ENCODE measurements around the gene SNN. TPM values are rescaled to one million over a fixed set of nuclear protein-coding genes. Genes with fewer than 3 reads are reported as not detected.
A peak's percentile ranks its signal among the peaks of the same experiment; 100 is the strongest.

The SNN gene
- total and polyA plus RNA-seq, 2 of the 8 experiments (the other 6 are each of a cell fraction or from before 2014, with no cell fraction given), result 37.4 to 66.9 TPM

GRCh38 chr16:11658896-11659708 lies 9.2 kb upstream of the SNN start:
- FAIRE-seq (no peak), DNase-seq (ENCODE audit: low read depth in 1 of 2, low spot score in 2 of 2) (peak in 1 of 2 experiments; percentile 54)
- Histone ChIP-seq H3K56ac (replicated peaks; ENCODE audit: insufficient read length, low read depth, low read length) (no peak overlapping the region), H2BK5ac (ENCODE audit: low read depth, low read length) (peak overlapping the region; percentile 71; the same call in 1 of the 2 replicates), H3K79me2 (ENCODE audit: control insufficient read depth in 1 of 2, insufficient read depth in 2 of 2, low read length in 2 of 2) (no peaks in the 10 kb centered on the region), H3K14ac (ENCODE audit: insufficient read length) (no peak overlapping the region), H4K8ac (ENCODE audit: extremely low read depth, insufficient read depth, low read length) (peak overlapping the region; percentile 7; the same call in 1 of the 2 replicates), H3K23ac (ENCODE audit: insufficient read length) (no peak overlapping the region), H2AK5ac (ENCODE audit: low read depth, low read length) (0 out of 2 replicates have a peak overlapping the region, but pooled peaks have one; percentile 26), H4K5ac (ENCODE audit: insufficient read length, low read depth, low read length) (peak overlapping the region; percentile 8), H3K27me3 (replicated peaks in 1 of 4; ENCODE audit: control insufficient read depth in 3 of 4, extremely low read depth in 1 of 4, insufficient read depth in 3 of 4, low read length in 3 of 4) (no peaks in the 10 kb centered on the region), H2BK12ac (ENCODE audit: low read depth, low read length) (peak overlapping the region; percentile 84; the same call in 1 of the 2 replicates), H3K9me3 (ENCODE audit: insufficient read depth in 2 of 2, low read depth in 1 of 2, low read length in 1 of 2) (no peaks in the 10 kb centered on the region), H3K9ac (replicated peaks in 1 of 4; ENCODE audit: extremely low read depth in 1 of 4, low read depth in 3 of 4, low read length in 3 of 4) (no peak overlapping the region; a peak in 1 of 7 replicates), H3K18ac (ENCODE audit: extremely low read depth, low read length) (peak overlapping the region; percentile 71), H2BK20ac (ENCODE audit: low read length) (peak overlapping the region; percentile 61; the same call in 1 of the 2 replicates), H4K91ac (replicated peaks; ENCODE audit: insufficient read length, low read length) (peak overlapping the region; percentile 50), H2BK15ac (ENCODE audit: low read length) (0 out of 2 replicates have a peak overlapping the region, but pooled peaks have one; percentile 88), H3K23me2 (ENCODE audit: low read depth, low read length) (no peaks in the 10 kb centered on the region), H4K20me1 (replicated peaks in 1 of 2; ENCODE audit: control insufficient read depth in 1 of 2, insufficient read depth in 2 of 2, low read length in 2 of 2) (no peaks in the 10 kb centered on the region), H3K4me1 (replicated peaks in 1 of 4; ENCODE audit: control insufficient read depth in 3 of 4, insufficient read depth in 4 of 4, low read length in 3 of 4) (peaks cover 0 to 8% (median 6%) of the 10 kb centered on the region in 4 experiments; a peak in 5 of 7 replicates), H3K79me1 (ENCODE audit: low read depth, low read length) (no peaks in the 10 kb centered on the region), H2BK120ac (replicated peaks; ENCODE audit: low read depth, low read length) (no peak overlapping the region), H2AFZ (ENCODE audit: low read length) (peak overlapping the region; percentile 95), H3K27ac (ENCODE audit: low read depth, low read length) (no peak overlapping the region; the same call in 1 of the 2 replicates), H3K4me3 (ENCODE audit: extremely low read depth in 1 of 4, insufficient read depth in 2 of 4, low read depth in 3 of 4, low read length in 4 of 4) (no peak overlapping the region), H3K4ac (replicated peaks; ENCODE audit: insufficient read length, low read depth, low read length) (peak overlapping the region; percentile 49), H3K4me2 (ENCODE audit: insufficient read depth in 1 of 2, low read depth in 2 of 2, low read length in 2 of 2) (no peak overlapping the region), H3K36me3 (ENCODE audit: control insufficient read depth in 2 of 4, insufficient read depth in 4 of 4, low read length in 3 of 4) (no peaks in the 10 kb centered on the region)
- CTCF ChIA-PET (ENCODE audit: partially characterized antibody), result interaction anchor here (0.6 to 3.1 kb wide), 12 partner anchors 17 to 390 kb away, joined by 3 to 28 read pairs (median 4); partner anchors contain the start of gene TNP2
- POLR2A ChIA-PET (ENCODE audit: partially characterized antibody), result interaction anchor here (0.7 to 1.8 kb wide), 5 partner anchors 8 to 155 kb away, joined by 4 to 9 read pairs (median 6); partner anchors contain the start of gene SNN
- TF ChIP-seq CEBPB (IDR thresholded peaks at IDR 0.05; ENCODE audit: low read depth, low read length), result no peak
- no peak for TF ChIP-seq CBX5 (IDR thresholded peaks at IDR 0.05; ENCODE audit: low read depth, low read length)
- TF ChIP-seq SP4 (IDR thresholded peaks at IDR 0.05; ENCODE audit: low read length), result no peak
- no peak for TF ChIP-seq ATF3 (IDR thresholded peaks at IDR 0.05; ENCODE audit: insufficient read depth, low read depth, low read length)
- TF ChIP-seq CTBP2 (IDR thresholded peaks at IDR 0.05; ENCODE audit: borderline replicate concordance, insufficient read depth, insufficient read length, low read length), result no peak
- no peak for TF ChIP-seq TEAD4 (IDR thresholded peaks at IDR 0.05; ENCODE audit: low read depth, low read length)
- no peak for TF ChIP-seq MAX (IDR thresholded peaks at IDR 0.05)
- WGBS, 2 experiments (ENCODE audit: extremely low coverage in 1 of 2, insufficient coverage in 1 of 2, insufficient read length in 1 of 2, insufficient replicate concordance in 2 of 2, low coverage in 1 of 2, low lambda C conversion rate in 2 of 2, missing lambda C conversion rate in 1 of 2), result 81% methylated on average over 19 of the region's 19 CpGs; no CpG with 5 or more reads in 1 of the 2 experiments
